HUES48 (cell line): ENCODE measurements around the gene MBOAT2.

Experiments
- H3K27ac ChIP-seq: one replicate; pipeline ENCODE4 v1.7.0; 2013; ENCODE audit warnings: low read depth, low read length, inconsistent platforms
- H3K27me3 ChIP-seq: 2 replicates; pipeline ENCODE4 v1.6.1; 2013; ENCODE audit warnings: mild to moderate bottlenecking, low read length; ENCODE audit not compliant: control insufficient read depth, insufficient read depth
- H3K36me3 ChIP-seq: 2 replicates; pipeline ENCODE4 v1.6.1; 2013; ENCODE audit warnings: low read length; ENCODE audit not compliant: control insufficient read depth, insufficient read depth
- H3K4me1 ChIP-seq: 2 replicates; pipeline ENCODE4 v1.6.1; 2013; ENCODE audit warnings: mild to moderate bottlenecking, low read length; ENCODE audit not compliant: control insufficient read depth, insufficient read depth
- H3K4me3 ChIP-seq: 2 replicates; pipeline ENCODE4 v1.5.1; 2013; ENCODE audit warnings: mild to moderate bottlenecking, low read depth, low read length
- H3K9ac ChIP-seq: 2 replicates; pipeline ENCODE4 v1.6.1; 2013; ENCODE audit warnings: mild to moderate bottlenecking, low read depth, low read length, moderate library complexity
- H3K9me3 ChIP-seq: 2 replicates; pipeline ENCODE4 v1.6.1; 2013; ENCODE audit warnings: low read length; ENCODE audit not compliant: control insufficient read depth, insufficient read depth

The MBOAT2 gene

GRCh38 chr2:8993196-8993901 is 10.1 kb downstream of the MBOAT2 start:
- Histone ChIP-seq H3K9ac (no peak overlapping the region), H3K9me3 (no peaks in the 10 kb centered on the region), H3K36me3 (no peaks in the 10 kb centered on the region), H3K4me3 (no peak overlapping the region), H3K4me1 (peaks cover 15% of the 10 kb centered on the region), H3K27me3 (no peaks in the 10 kb centered on the region), H3K27ac (no peak overlapping the region)

GRCh38 chr2:8992643-8993042 is 10.8 kb downstream of the MBOAT2 start:
- no peak overlapping the region for H3K27ac ChIP-seq
- no peak overlapping the region for H3K4me3 ChIP-seq
- peaks cover 15% of the 10 kb centered on the region for H3K4me1 ChIP-seq
- H3K36me3 ChIP-seq = no peaks in the 10 kb centered on the region
- no peaks in the 10 kb centered on the region for H3K27me3 ChIP-seq
- no peak overlapping the region for H3K9ac ChIP-seq
- H3K9me3 ChIP-seq = no peaks in the 10 kb centered on the region

- H3K4me3 ChIP-seq = no peak overlapping the region
- H3K36me3 ChIP-seq = no peaks in the 10 kb centered on the region
- H3K9ac ChIP-seq = no peak overlapping the region
- H3K27me3 ChIP-seq = no peaks in the 10 kb centered on the region
- H3K4me1 ChIP-seq = peaks cover 14% of the 10 kb centered on the region
- H3K27ac ChIP-seq = no peak overlapping the region
- H3K9me3 ChIP-seq = no peaks in the 10 kb centered on the region
These were observed 13.9 kb downstream of the MBOAT2 start for GRCh38 chr2:8989536-8990079.

- H3K27me3 ChIP-seq = no peaks in the 10 kb centered on the region
- H3K4me3 ChIP-seq = no peak overlapping the region
- no peaks in the 10 kb centered on the region for H3K36me3 ChIP-seq
- no peak overlapping the region for H3K27ac ChIP-seq
- no peaks in the 10 kb centered on the region for H3K9me3 ChIP-seq
- peaks cover 28% of the 10 kb centered on the region for H3K4me1 ChIP-seq
- H3K9ac ChIP-seq = no peak overlapping the region
These were observed 16.1 kb downstream of the MBOAT2 start for GRCh38 chr2:8987410-8987809.

- no peak overlapping the region for H3K9ac ChIP-seq
- H3K4me1 ChIP-seq = peaks cover 28% of the 10 kb centered on the region
- no peaks in the 10 kb centered on the region for H3K9me3 ChIP-seq
- no peak overlapping the region for H3K27ac ChIP-seq
- H3K4me3 ChIP-seq = no peak overlapping the region
- H3K27me3 ChIP-seq = no peaks in the 10 kb centered on the region
- H3K36me3 ChIP-seq = no peaks in the 10 kb centered on the region
These were observed 17.0 kb downstream of the MBOAT2 start for GRCh38 chr2:8986327-8986976.

GRCh38 chr2:8985561-8986326 is 17.7 kb downstream of the MBOAT2 start:
- Histone ChIP-seq H3K36me3 (no peaks in the 10 kb centered on the region), H3K4me3 (no peak overlapping the region), H3K9ac (no peak overlapping the region), H3K4me1 (peaks cover 28% of the 10 kb centered on the region), H3K27ac (no peak overlapping the region), H3K9me3 (no peaks in the 10 kb centered on the region), H3K27me3 (no peaks in the 10 kb centered on the region)

GRCh38 chr2:8984855-8985254 is 18.6 kb downstream of the MBOAT2 start:
- H3K4me3 ChIP-seq = no peak overlapping the region
- H3K27ac ChIP-seq = no peak overlapping the region
- H3K9ac ChIP-seq = no peak overlapping the region
- no peaks in the 10 kb centered on the region for H3K36me3 ChIP-seq
- H3K27me3 ChIP-seq = no peaks in the 10 kb centered on the region
- H3K9me3 ChIP-seq = no peaks in the 10 kb centered on the region
- H3K4me1 ChIP-seq = peaks cover 28% of the 10 kb centered on the region

- no peak overlapping the region for H3K9ac ChIP-seq
- H3K4me1 ChIP-seq = peaks cover 28% of the 10 kb centered on the region
- no peaks in the 10 kb centered on the region for H3K27me3 ChIP-seq
- H3K27ac ChIP-seq = no peak overlapping the region
- no peaks in the 10 kb centered on the region for H3K36me3 ChIP-seq
- H3K9me3 ChIP-seq = no peaks in the 10 kb centered on the region
- no peak overlapping the region for H3K4me3 ChIP-seq
These were observed 19.3 kb downstream of the MBOAT2 start for GRCh38 chr2:8984157-8984556.

- no peaks in the 10 kb centered on the region for H3K9me3 ChIP-seq
- no peaks in the 10 kb centered on the region for H3K36me3 ChIP-seq
- H3K9ac ChIP-seq = no peak overlapping the region
- H3K27ac ChIP-seq = no peak overlapping the region
- no peak overlapping the region for H3K4me3 ChIP-seq
- peaks cover 28% of the 10 kb centered on the region for H3K4me1 ChIP-seq
- no peaks in the 10 kb centered on the region for H3K27me3 ChIP-seq
These were observed 19.9 kb downstream of the MBOAT2 start for GRCh38 chr2:8983571-8983970.

GRCh38 chr2:8981876-8982275 is 21.6 kb downstream of the MBOAT2 start:
- Histone ChIP-seq H3K27ac (no peak overlapping the region), H3K4me1 (peaks cover 28% of the 10 kb centered on the region), H3K9me3 (no peaks in the 10 kb centered on the region), H3K4me3 (no peak overlapping the region), H3K36me3 (no peaks in the 10 kb centered on the region), H3K27me3 (no peaks in the 10 kb centered on the region), H3K9ac (no peak overlapping the region)

GRCh38 chr2:8980096-8980495 is 23.4 kb downstream of the MBOAT2 start:
- H3K4me3 ChIP-seq = no peak overlapping the region
- H3K9me3 ChIP-seq = no peaks in the 10 kb centered on the region
- H3K4me1 ChIP-seq = peaks cover 18% of the 10 kb centered on the region
- no peak overlapping the region for H3K9ac ChIP-seq
- no peaks in the 10 kb centered on the region for H3K27me3 ChIP-seq
- H3K27ac ChIP-seq = no peak overlapping the region
- no peaks in the 10 kb centered on the region for H3K36me3 ChIP-seq
